LNCAP (cell line): ENCODE results near the gene MC4R.

Experiments used
- CTCF ChIP-seq: fragments of 450-650 bp; IDR thresholded peaks from 2 replicates; pipeline ENCODE4 v1.5.1; 2017; ENCODE audit warnings: mild to moderate bottlenecking

MC4R gene

GRCh38 chr18:60401346-60401745 lies 28.8 kb upstream of the MC4R start:
- TF ChIP-seq CTCF, result no peak

GRCh38 chr18:60391571-60392226 lies 19.1 kb upstream of the MC4R start:
- TF ChIP-seq CTCF, result no peak

- no peak for TF ChIP-seq CTCF
These were observed 16.7 kb upstream of the MC4R start for GRCh38 chr18:60389314-60389713.

GRCh38 chr18:60385693-60386092 lies 13.1 kb upstream of the MC4R start:
- no peak for TF ChIP-seq CTCF

- no peak for TF ChIP-seq CTCF
These were observed 11.3 kb upstream of the MC4R start for GRCh38 chr18:60383893-60384292.

GRCh38 chr18:60377778-60378469 lies 5.3 kb upstream of the MC4R start:
- no peak for TF ChIP-seq CTCF

GRCh38 chr18:60372132-60372531 lies 443 bp downstream of the MC4R start:
- TF ChIP-seq CTCF, result no peak
